ENCODE data around the gene GRIN3B.

Gene GRIN3B, protein sequence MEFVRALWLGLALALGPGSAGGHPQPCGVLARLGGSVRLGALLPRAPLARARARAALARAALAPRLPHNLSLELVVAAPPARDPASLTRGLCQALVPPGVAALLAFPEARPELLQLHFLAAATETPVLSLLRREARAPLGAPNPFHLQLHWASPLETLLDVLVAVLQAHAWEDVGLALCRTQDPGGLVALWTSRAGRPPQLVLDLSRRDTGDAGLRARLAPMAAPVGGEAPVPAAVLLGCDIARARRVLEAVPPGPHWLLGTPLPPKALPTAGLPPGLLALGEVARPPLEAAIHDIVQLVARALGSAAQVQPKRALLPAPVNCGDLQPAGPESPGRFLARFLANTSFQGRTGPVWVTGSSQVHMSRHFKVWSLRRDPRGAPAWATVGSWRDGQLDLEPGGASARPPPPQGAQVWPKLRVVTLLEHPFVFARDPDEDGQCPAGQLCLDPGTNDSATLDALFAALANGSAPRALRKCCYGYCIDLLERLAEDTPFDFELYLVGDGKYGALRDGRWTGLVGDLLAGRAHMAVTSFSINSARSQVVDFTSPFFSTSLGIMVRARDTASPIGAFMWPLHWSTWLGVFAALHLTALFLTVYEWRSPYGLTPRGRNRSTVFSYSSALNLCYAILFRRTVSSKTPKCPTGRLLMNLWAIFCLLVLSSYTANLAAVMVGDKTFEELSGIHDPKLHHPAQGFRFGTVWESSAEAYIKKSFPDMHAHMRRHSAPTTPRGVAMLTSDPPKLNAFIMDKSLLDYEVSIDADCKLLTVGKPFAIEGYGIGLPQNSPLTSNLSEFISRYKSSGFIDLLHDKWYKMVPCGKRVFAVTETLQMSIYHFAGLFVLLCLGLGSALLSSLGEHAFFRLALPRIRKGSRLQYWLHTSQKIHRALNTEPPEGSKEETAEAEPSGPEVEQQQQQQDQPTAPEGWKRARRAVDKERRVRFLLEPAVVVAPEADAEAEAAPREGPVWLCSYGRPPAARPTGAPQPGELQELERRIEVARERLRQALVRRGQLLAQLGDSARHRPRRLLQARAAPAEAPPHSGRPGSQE
- long read RNA-seq: 0 reads

DNA sequence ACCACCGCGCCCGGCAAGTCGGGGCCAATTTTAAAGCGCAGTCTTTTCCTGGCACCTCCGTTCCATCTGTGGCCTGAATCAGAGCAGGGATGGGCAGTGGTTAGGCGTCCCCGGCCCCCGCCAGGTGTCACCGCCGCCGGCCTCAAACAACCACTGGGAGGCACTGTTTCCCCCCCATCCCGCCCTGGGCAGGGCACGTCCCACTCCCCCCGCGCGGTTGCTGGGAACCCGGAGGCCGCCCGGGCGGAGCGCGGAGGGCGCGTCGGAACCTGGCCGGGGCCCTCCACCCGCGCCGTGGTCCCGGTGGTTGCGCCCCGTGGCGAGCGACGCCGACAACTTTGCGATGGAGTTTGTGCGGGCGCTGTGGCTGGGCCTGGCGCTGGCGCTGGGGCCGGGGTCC, at the start of gene GRIN3B:
Gene GRIN3B, plus strand, starts transcription at position 325 of the 400 bp plus-strand sequence. Its CDS starts 19 bp downstream, at position 344.
- H3K27me3 ChIP-seq (ENCODE audit: insufficient read depth, poor library complexity, severe bottlenecking): peaks cover 49% of the 10 kb centered on the region
- no peak within 1 kb of the TSS; the same call in 1 of the 2 replicates for H3K4me3 ChIP-seq (replicated peaks; ENCODE audit: insufficient read depth, low read length)

DNA sequence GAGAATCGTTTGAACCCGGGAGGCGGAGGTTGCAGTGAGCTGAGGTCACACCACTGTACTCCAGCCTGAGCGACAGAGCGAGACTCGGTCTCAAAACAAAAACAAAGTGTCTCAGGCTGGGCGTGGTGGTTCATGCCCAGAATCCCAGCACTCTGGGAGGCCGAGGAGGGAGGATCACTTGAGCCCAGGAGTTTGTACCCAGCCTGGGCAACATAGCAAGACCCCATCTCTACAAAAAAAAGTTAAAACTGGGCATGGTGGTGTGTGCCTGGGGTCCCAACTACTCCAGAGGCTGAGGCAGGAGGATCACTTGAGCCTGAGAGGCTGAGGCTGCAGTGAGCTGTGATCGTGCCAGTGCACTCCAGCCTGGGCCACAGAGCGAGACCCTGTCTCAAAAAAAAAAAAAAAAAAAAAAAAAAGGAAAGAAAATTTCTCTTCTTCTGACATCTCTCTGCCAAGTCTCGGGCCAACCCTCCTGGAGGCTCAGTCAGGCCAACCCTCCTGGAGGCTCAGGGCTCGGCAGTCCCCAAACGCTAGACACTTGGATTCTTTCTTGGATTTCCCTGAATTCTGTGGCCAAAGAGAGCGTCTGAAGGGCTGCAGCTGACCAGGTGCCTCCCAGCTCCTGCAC, 48.1 kb upstream of the GRIN3B start:
- H3K27ac ChIP-seq (replicated peaks): peak overlapping the region; percentile 89
- peak overlapping the region; percentile 21; the same call in 1 of the 2 replicates for H3K4me3 ChIP-seq (replicated peaks; ENCODE audit: insufficient read depth, low read length)

More for the DNA sequence above, at the start of gene GRIN3B:
- H3K27ac ChIP-seq (replicated peaks): no peak within 1 kb of the TSS
- DNase-seq (ENCODE audit: low read depth in 1 of 2, low spot score in 1 of 2): peak in 1 of 2 experiments; percentile 72
- TF ChIP-seq SPI1 (IDR thresholded peaks at IDR 0.05; ENCODE audit: borderline replicate concordance, low read depth) (no peak), GABPA (IDR thresholded peaks at IDR 0.05; ENCODE audit: low read depth) (no peak)
- TF ChIP-seq, protein P1, sequence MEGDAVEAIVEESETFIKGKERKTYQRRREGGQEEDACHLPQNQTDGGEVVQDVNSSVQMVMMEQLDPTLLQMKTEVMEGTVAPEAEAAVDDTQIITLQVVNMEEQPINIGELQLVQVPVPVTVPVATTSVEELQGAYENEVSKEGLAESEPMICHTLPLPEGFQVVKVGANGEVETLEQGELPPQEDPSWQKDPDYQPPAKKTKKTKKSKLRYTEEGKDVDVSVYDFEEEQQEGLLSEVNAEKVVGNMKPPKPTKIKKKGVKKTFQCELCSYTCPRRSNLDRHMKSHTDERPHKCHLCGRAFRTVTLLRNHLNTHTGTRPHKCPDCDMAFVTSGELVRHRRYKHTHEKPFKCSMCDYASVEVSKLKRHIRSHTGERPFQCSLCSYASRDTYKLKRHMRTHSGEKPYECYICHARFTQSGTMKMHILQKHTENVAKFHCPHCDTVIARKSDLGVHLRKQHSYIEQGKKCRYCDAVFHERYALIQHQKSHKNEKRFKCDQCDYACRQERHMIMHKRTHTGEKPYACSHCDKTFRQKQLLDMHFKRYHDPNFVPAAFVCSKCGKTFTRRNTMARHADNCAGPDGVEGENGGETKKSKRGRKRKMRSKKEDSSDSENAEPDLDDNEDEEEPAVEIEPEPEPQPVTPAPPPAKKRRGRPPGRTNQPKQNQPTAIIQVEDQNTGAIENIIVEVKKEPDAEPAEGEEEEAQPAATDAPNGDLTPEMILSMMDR (IDR thresholded peaks at IDR 0.05; ENCODE audit: insufficient read depth, low read length): peak; percentile 22

GRCh38 chr19:952680-953444, 47.4 kb upstream of the GRIN3B start:
- peak overlapping the region; percentile 89 for H3K27ac ChIP-seq (replicated peaks)
- peak overlapping the region; percentile 21 for H3K4me3 ChIP-seq (replicated peaks; ENCODE audit: insufficient read depth, low read length)

More for the DNA sequence above, 48.1 kb upstream of the GRIN3B start:
- no peak for DNase-seq (ENCODE audit: low read depth in 1 of 2, low spot score in 1 of 2)
- H3K27me3 ChIP-seq (ENCODE audit: insufficient read depth, poor library complexity, severe bottlenecking): no peaks in the 10 kb centered on the region
- no peak for TF ChIP-seq POLR2AphosphoS5 (IDR thresholded peaks at IDR 0.05; ENCODE audit: low read depth)

More at GRCh38 chr19:952680-953444, 47.4 kb upstream of the GRIN3B start:
- TF ChIP-seq POLR2AphosphoS5 (IDR thresholded peaks at IDR 0.05; ENCODE audit: low read depth) (no peak), SPI1 (IDR thresholded peaks at IDR 0.05; ENCODE audit: borderline replicate concordance, low read depth) (no peak), GABPA (IDR thresholded peaks at IDR 0.05; ENCODE audit: low read depth) (no peak)
- TF ChIP-seq, protein P2, sequence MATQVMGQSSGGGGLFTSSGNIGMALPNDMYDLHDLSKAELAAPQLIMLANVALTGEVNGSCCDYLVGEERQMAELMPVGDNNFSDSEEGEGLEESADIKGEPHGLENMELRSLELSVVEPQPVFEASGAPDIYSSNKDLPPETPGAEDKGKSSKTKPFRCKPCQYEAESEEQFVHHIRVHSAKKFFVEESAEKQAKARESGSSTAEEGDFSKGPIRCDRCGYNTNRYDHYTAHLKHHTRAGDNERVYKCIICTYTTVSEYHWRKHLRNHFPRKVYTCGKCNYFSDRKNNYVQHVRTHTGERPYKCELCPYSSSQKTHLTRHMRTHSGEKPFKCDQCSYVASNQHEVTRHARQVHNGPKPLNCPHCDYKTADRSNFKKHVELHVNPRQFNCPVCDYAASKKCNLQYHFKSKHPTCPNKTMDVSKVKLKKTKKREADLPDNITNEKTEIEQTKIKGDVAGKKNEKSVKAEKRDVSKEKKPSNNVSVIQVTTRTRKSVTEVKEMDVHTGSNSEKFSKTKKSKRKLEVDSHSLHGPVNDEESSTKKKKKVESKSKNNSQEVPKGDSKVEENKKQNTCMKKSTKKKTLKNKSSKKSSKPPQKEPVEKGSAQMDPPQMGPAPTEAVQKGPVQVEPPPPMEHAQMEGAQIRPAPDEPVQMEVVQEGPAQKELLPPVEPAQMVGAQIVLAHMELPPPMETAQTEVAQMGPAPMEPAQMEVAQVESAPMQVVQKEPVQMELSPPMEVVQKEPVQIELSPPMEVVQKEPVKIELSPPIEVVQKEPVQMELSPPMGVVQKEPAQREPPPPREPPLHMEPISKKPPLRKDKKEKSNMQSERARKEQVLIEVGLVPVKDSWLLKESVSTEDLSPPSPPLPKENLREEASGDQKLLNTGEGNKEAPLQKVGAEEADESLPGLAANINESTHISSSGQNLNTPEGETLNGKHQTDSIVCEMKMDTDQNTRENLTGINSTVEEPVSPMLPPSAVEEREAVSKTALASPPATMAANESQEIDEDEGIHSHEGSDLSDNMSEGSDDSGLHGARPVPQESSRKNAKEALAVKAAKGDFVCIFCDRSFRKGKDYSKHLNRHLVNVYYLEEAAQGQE (IDR thresholded peaks at IDR 0.05; ENCODE audit: insufficient replicate concordance, low read depth): no peak
- TF ChIP-seq, protein P1 (IDR thresholded peaks at IDR 0.05; ENCODE audit: insufficient read depth, low read length): no peak
- no peaks in the 10 kb centered on the region for H3K27me3 ChIP-seq (ENCODE audit: insufficient read depth, poor library complexity, severe bottlenecking)
- DNase-seq (ENCODE audit: low read depth in 1 of 2, low spot score in 1 of 2): peak in 1 of 2 experiments; percentile 57
